GM06990 (cell line): ENCODE data around the gene PSMF1.
A peak's percentile ranks its signal among the peaks of the same experiment; 100 is the strongest.

Experiments used
- DNase-seq: peaks from one replicate; pipeline ENCODE4 v3.0.0-alpha.2; 2011; ENCODE audit not compliant: insufficient read length; ENCODE audit errors: extremely low read depth
- H3K27me3 ChIP-seq: replicated peaks from 2 replicates; pipeline ENCODE4 v1.6.0; 2011; ENCODE audit warnings: low read length; ENCODE audit not compliant: control insufficient read depth, insufficient read depth
- H3K36me3 ChIP-seq: 2 replicates; pipeline ENCODE4 v1.5.1; 2011; ENCODE audit warnings: low read length; ENCODE audit not compliant: control insufficient read depth, insufficient read depth
- H3K4me3 ChIP-seq: replicated peaks from 2 replicates; pipeline ENCODE4 v1.5.1; 2011; ENCODE audit warnings: low read depth, mild to moderate bottlenecking, control low read depth, low read length
- CTCF ChIP-seq: IDR thresholded peaks from 2 replicates; pipeline ENCODE4 v1.5.1; 2011; ENCODE audit warnings: low read length, control low read depth, mild to moderate bottlenecking, inconsistent platforms; ENCODE audit not compliant: insufficient read depth, poor library complexity, severe bottlenecking

PSMF1 gene

GRCh38 chr20:1112908-1113307, 5.5 kb upstream of the PSMF1 start:
- Histone ChIP-seq H3K27me3 (no peaks in the 10 kb centered on the region), H3K4me3 (no peak overlapping the region), H3K36me3 (no peaks in the 10 kb centered on the region)
- no peak for DNase-seq
- no peak for TF ChIP-seq CTCF

- no peak for TF ChIP-seq CTCF
- Histone ChIP-seq H3K36me3 (no peaks in the 10 kb centered on the region; the same call in 1 of the 2 replicates), H3K27me3 (no peaks in the 10 kb centered on the region), H3K4me3 (peak overlapping the region; percentile 94)
- DNase-seq = no peak
Observed at GRCh38 chr20:1118004-1118335, 432 bp upstream of the PSMF1 start.

- peak overlapping the region; percentile 94 for H3K4me3 ChIP-seq
Observed at GRCh38 chr20:1119128-1119505, 715 bp downstream of the PSMF1 start.

GRCh38 chr20:1119524-1119923, 1.1 kb downstream of the PSMF1 start:
- peak overlapping the region; percentile 94 for H3K4me3 ChIP-seq
- TF ChIP-seq CTCF = no peak
- no peak for DNase-seq
- H3K36me3 ChIP-seq = no peaks in the 10 kb centered on the region; the same call in 1 of the 2 replicates
- H3K27me3 ChIP-seq = no peaks in the 10 kb centered on the region

More at GRCh38 chr20:1119128-1119505, 715 bp downstream of the PSMF1 start:
- no peak for TF ChIP-seq CTCF
- no peak for DNase-seq
- no peaks in the 10 kb centered on the region for H3K27me3 ChIP-seq
- H3K36me3 ChIP-seq = no peaks in the 10 kb centered on the region; the same call in 1 of the 2 replicates

GRCh38 chr20:1121429-1121828, 3.0 kb downstream of the PSMF1 start:
- no peak for TF ChIP-seq CTCF
- Histone ChIP-seq H3K36me3 (peaks cover 5% of the 10 kb centered on the region), H3K27me3 (no peaks in the 10 kb centered on the region), H3K4me3 (no peak overlapping the region)
- no peak for DNase-seq
